Pancreas (tissue), 10 donors: ENCODE measurements around the gene HCST. TPM values are rescaled to one million over a fixed set of nuclear protein-coding genes. Genes with fewer than 3 reads are reported as not detected.
"Not testable (repeated sequence)": the region's sequence is repeated elsewhere in the genome, so short reads cannot be mapped to it uniquely, and the experiment has no call there.

Experiments used
- ATAC-seq, 4 donors: fragments of 200-7000 bp; cut with Tn5 transposase; one replicate each; pipeline versions ENCODE4 v1.8.0 to v1.9.1; 2020; ENCODE audit warnings: mild to moderate bottlenecking in 4 of 4, moderate library complexity in 4 of 4
- DNase-seq, 6 donors: peaks; one replicate each; pipeline ENCODE4 v3.0.0-alpha.2; 2020
- FAIRE-seq: peaks from 2 replicates; lab custom pipeline; 2012; peaks lifted over from hg19 to GRCh38; lab: Jason Lieb, UNC
- H3K27ac ChIP-seq, 4 donors: fragments of 200-600 bp; sonication (generic); 1 replicate in 3 of 4; 2 replicates in 1 of 4; pipeline versions ENCODE4 v1.5.0 to v1.8.0; 2020
- H3K27me3 ChIP-seq, 4 donors: fragments of 200-600 bp; one replicate each; pipeline ENCODE4 v1.8.0; 2021
- H3K36me3 ChIP-seq, 3 donors: fragments of 200-600 bp; sonication (generic) in 1 of 3; one replicate each; pipeline versions ENCODE4 v1.5.0 to v1.8.0; 2020 to 2021
- H3K4me1 ChIP-seq, 3 donors: fragments of 200-600 bp; one replicate each; pipeline ENCODE4 v1.8.0; 2021
- H3K4me3 ChIP-seq, 4 donors: fragments of 200-600 bp; sonication (generic) in 2 of 4; one replicate each; pipeline versions ENCODE4 v1.5.0 to v1.8.0; 2020 to 2021
- H3K9me3 ChIP-seq, 4 donors: fragments of 200-600 bp; one replicate each; pipeline ENCODE4 v1.8.0; 2021
- CTCF ChIP-seq, 4 donors: fragments of 200-600 bp; sonication (generic) in 3 of 4; IDR thresholded peaks; one replicate each; pipeline versions ENCODE4 v1.5.0 to v1.8.0; 2021; ENCODE audit warnings: antibody characterized with exemption in 4 of 4
- WGBS, 2 donors: extraction: QIAGEN DNeasy Blood & Tissue Kit; methylation state at CpG; one replicate each; pipeline ENCODE4 v1.1.7; 2013; 5-methylcytosine and 5-hydroxymethylcytosine counted together
- intact Hi-C, 3 donors: fragments of 100-400 bp; cut with DNase I; formaldehyde crosslinking; loops; one replicate each; pipeline versions ENCODE4 v1.11.1 to v1.14.2; 2022
- polyA plus RNA-seq, 2 donors: library from polyadenylated mRNA; stranded (reverse); fragments of 200-250 nt; gene quantifications; one replicate each; pipeline ENCODE4 v1.2.3, GENCODE V29; 2013
- total RNA-seq, 6 donors: library from RNA; stranded (reverse); fragmentation: NEBNext Ultra II Directional in 4 of 6; extraction: Animal tissue kit (Norgen Biotek cat#: 25700) in 4 of 6; gene quantifications; one replicate each; pipeline versions ENCODE4 v1.2.1 to v1.2.4, GENCODE V29; 2021 to 2023
- donor health status: healthy with polysubstance abuse.
- donor health status: DM: no; HTN: no; CAD: no; lungs with moderate emphysema.
- donor health status: DM: no; HTN: no; CAD: no.
- donor health status: control.
- donor health status: control.
- donor health status: Bipolar disorder and iron deficiency.
- donor health status: DM: yes; HTN: yes; CAD: no.
- donor health status: DM: no; HTN: no; CAD: no.
- donor health status: DM: no; HTN: no; CAD: no.
- donor health status: DM: yes; HTN: yes; CAD: no.

HCST gene
- total and polyA plus RNA-seq, 8 donors: 0.46 to 10.2 (median 2.2) TPM

GRCh38 chr19:35889370-35890112 is 12.8 kb upstream of the HCST start:
- intact Hi-C loops: loop anchor here in 1 of 3 donors (10.0 kb wide), 1 partner anchor 45 kb away; the partner anchor contains the start of gene LRFN3
- DNase-seq: no peak

GRCh38 chr19:35890113-35890650 is 12.1 kb upstream of the HCST start:
- no peaks in the 10 kb centered on the region for H3K4me1 ChIP-seq
- 93 to 94% methylated on average over 13 of the region's 13 CpGs for WGBS, 2 donors
- H3K4me3 ChIP-seq: no peak overlapping the region
- no peaks in the 10 kb centered on the region for H3K9me3 ChIP-seq
- ATAC-seq: no peak
- DNase-seq: no peak
- FAIRE-seq: no peak
- no peak for TF ChIP-seq CTCF (IDR thresholded peaks at IDR 0.05)
- H3K27ac ChIP-seq: no peak overlapping the region
- H3K36me3 ChIP-seq: peaks cover 0 to 24% (median 10%) of the 10 kb centered on the region in 3 donors
- H3K27me3 ChIP-seq: no peaks in the 10 kb centered on the region
- intact Hi-C loops: no loop called here

More at GRCh38 chr19:35889370-35890112, 12.8 kb upstream of the HCST start:
- H3K9me3 ChIP-seq: no peaks in the 10 kb centered on the region
- TF ChIP-seq CTCF (IDR thresholded peaks at IDR 0.05): no peak
- ATAC-seq (no peak), FAIRE-seq (no peak)
- H3K36me3 ChIP-seq: peaks cover 0 to 24% (median 10%) of the 10 kb centered on the region in 3 donors
- no peaks in the 10 kb centered on the region for H3K4me1 ChIP-seq
- no peak overlapping the region for H3K4me3 ChIP-seq
- H3K27ac ChIP-seq: no peak overlapping the region
- no peaks in the 10 kb centered on the region for H3K27me3 ChIP-seq
- 95 to 96% methylated on average over 18 of the region's 18 CpGs for WGBS, 2 donors

GRCh38 chr19:35891819-35892218 is 10.5 kb upstream of the HCST start:
- FAIRE-seq, ATAC-seq, H3K27me3 ChIP-seq, H3K9me3 ChIP-seq, H3K4me3 ChIP-seq, H3K4me1 ChIP-seq, intact Hi-C loops, H3K27ac ChIP-seq, DNase-seq: not testable (repeated sequence)
- H3K36me3 ChIP-seq: peaks cover 0 to 34% (median 10%) of the 10 kb centered on the region in 3 donors
- WGBS, 2 donors: 93 to 96% methylated on average over 3 of the region's 3 CpGs

GRCh38 chr19:35894342-35894741 is 8.0 kb upstream of the HCST start:
- DNase-seq (no peak), FAIRE-seq (no peak), ATAC-seq (no peak)
- no peak overlapping the region for H3K4me3 ChIP-seq
- WGBS, 2 donors: 91 to 96% methylated on average over 2 of the region's 2 CpGs
- peaks cover 0 to 20% (median 0%) of the 10 kb centered on the region in 3 donors for H3K36me3 ChIP-seq
- TF ChIP-seq CTCF (IDR thresholded peaks at IDR 0.05): no peak
- H3K9me3 ChIP-seq: no peaks in the 10 kb centered on the region
- peaks cover 0 to 2% (median 0%) of the 10 kb centered on the region in 3 donors for H3K4me1 ChIP-seq
- H3K27ac ChIP-seq: no peak overlapping the region
- intact Hi-C loops: no loop called here
- no peaks in the 10 kb centered on the region for H3K27me3 ChIP-seq

- TF ChIP-seq CTCF (IDR thresholded peaks at IDR 0.05): no peak
- 87 to 88% methylated on average over 20 to 21 of the region's 21 CpGs for WGBS, 2 donors
Measured at GRCh38 chr19:35895911-35896642, 6.3 kb upstream of the HCST start.

More at GRCh38 chr19:35895911-35896642, 6.3 kb upstream of the HCST start:
- H3K9me3 ChIP-seq: no peaks in the 10 kb centered on the region
- H3K4me1 ChIP-seq: peaks cover 0 to 2% (median 0%) of the 10 kb centered on the region in 3 donors
- H3K27ac ChIP-seq: no peak overlapping the region
- ATAC-seq (no peak), DNase-seq (peak in 1 of 6 donors; percentile 20), FAIRE-seq (no peak)
- H3K27me3 ChIP-seq: no peaks in the 10 kb centered on the region
- intact Hi-C loops: no loop called here
- no peak overlapping the region for H3K4me3 ChIP-seq
- peaks cover 0 to 14% (median 0%) of the 10 kb centered on the region in 3 donors for H3K36me3 ChIP-seq
